Measurements from ENCODE around the gene PLA2G1B.
A peak's percentile ranks its signal among the peaks of the same experiment; 100 is the strongest.

The PLA2G1B gene

GRCh38 chr12:120328228-120328627, 649 bp upstream of the PLA2G1B start:
- Histone ChIP-seq H3K79me2 (ENCODE audit: low read length) (no peaks in the 10 kb centered on the region), H3K4me1 (ENCODE audit: low read length) (no peaks in the 10 kb centered on the region), H3F3A (ENCODE audit: insufficient read depth, low read length) (no peaks in the 10 kb centered on the region), H3K9me3 (replicated peaks; ENCODE audit: insufficient read depth, low read length) (no peaks in the 10 kb centered on the region), H3K27ac (ENCODE audit: low read length) (no peak overlapping the region), H3K4me2 (ENCODE audit: low read depth, low read length) (no peak overlapping the region), H2AFZ (ENCODE audit: low read length) (no peak overlapping the region), H3K9me2 (replicated peaks; ENCODE audit: insufficient read depth, low read length) (no peaks in the 10 kb centered on the region), H3K4me3 (ENCODE audit: low read length) (no peak overlapping the region), H3K27me3 (replicated peaks; ENCODE audit: insufficient read depth, low read length) (no peaks in the 10 kb centered on the region), H4K20me1 (ENCODE audit: insufficient read depth, low read length) (no peaks in the 10 kb centered on the region), H3K9ac (ENCODE audit: low read length) (no peak overlapping the region), H3K36me3 (replicated peaks; ENCODE audit: insufficient read depth, low read length) (no peaks in the 10 kb centered on the region)
- TF ChIP-seq EZH2 (optimal IDR thresholded peaks at IDR 0.05; ENCODE audit: low read depth, low read length) (no peak), CTCF (IDR thresholded peaks at IDR 0.05; ENCODE audit: low read length) (no peak), EZH2phosphoT487 (IDR thresholded peaks at IDR 0.05; ENCODE audit: low read length) (no peak)
- DNase-seq, result no peak

- H3K79me2 ChIP-seq (ENCODE audit: low read length), result no peaks in the 10 kb centered on the region
- DNase-seq, result no peak
- TF ChIP-seq EZH2 (optimal IDR thresholded peaks at IDR 0.05; ENCODE audit: low read depth, low read length), result no peak
- TF ChIP-seq EZH2phosphoT487 (IDR thresholded peaks at IDR 0.05; ENCODE audit: low read length), result no peak
- TF ChIP-seq CTCF (IDR thresholded peaks at IDR 0.05; ENCODE audit: low read length), result no peak
- H3K9ac ChIP-seq (ENCODE audit: low read length), result no peak overlapping the region
- no peak overlapping the region for H3K27ac ChIP-seq (ENCODE audit: low read length)
- no peaks in the 10 kb centered on the region for H3K9me3 ChIP-seq (replicated peaks; ENCODE audit: insufficient read depth, low read length)
- H2AFZ ChIP-seq (ENCODE audit: low read length), result no peak overlapping the region
- no peak overlapping the region for H3K4me3 ChIP-seq (ENCODE audit: low read length)
- no peaks in the 10 kb centered on the region for H3K36me3 ChIP-seq (replicated peaks; ENCODE audit: insufficient read depth, low read length)
- peak overlapping the region; percentile 82; the same call in 1 of the 2 replicates for H3K4me2 ChIP-seq (ENCODE audit: low read depth, low read length)
- no peaks in the 10 kb centered on the region for H3K27me3 ChIP-seq (replicated peaks; ENCODE audit: insufficient read depth, low read length)
- H3K4me1 ChIP-seq (ENCODE audit: low read length), result no peaks in the 10 kb centered on the region
- H3K9me2 ChIP-seq (replicated peaks; ENCODE audit: insufficient read depth, low read length), result no peaks in the 10 kb centered on the region
- no peaks in the 10 kb centered on the region for H4K20me1 ChIP-seq (ENCODE audit: insufficient read depth, low read length)
- H3F3A ChIP-seq (ENCODE audit: insufficient read depth, low read length), result no peaks in the 10 kb centered on the region
These were observed 2.6 kb downstream of the PLA2G1B start for GRCh38 chr12:120324841-120325417.

GRCh38 chr12:120323772-120324171, 3.8 kb downstream of the PLA2G1B start:
- Histone ChIP-seq H3K9me2 (replicated peaks; ENCODE audit: insufficient read depth, low read length) (no peaks in the 10 kb centered on the region), H3K4me1 (ENCODE audit: low read length) (no peaks in the 10 kb centered on the region), H3K4me2 (ENCODE audit: low read depth, low read length) (no peak overlapping the region), H3F3A (ENCODE audit: insufficient read depth, low read length) (no peaks in the 10 kb centered on the region), H3K36me3 (replicated peaks; ENCODE audit: insufficient read depth, low read length) (no peaks in the 10 kb centered on the region), H4K20me1 (ENCODE audit: insufficient read depth, low read length) (no peaks in the 10 kb centered on the region), H3K27me3 (replicated peaks; ENCODE audit: insufficient read depth, low read length) (no peaks in the 10 kb centered on the region), H2AFZ (ENCODE audit: low read length) (no peak overlapping the region), H3K27ac (ENCODE audit: low read length) (no peak overlapping the region), H3K9ac (ENCODE audit: low read length) (no peak overlapping the region), H3K79me2 (ENCODE audit: low read length) (no peaks in the 10 kb centered on the region), H3K9me3 (replicated peaks; ENCODE audit: insufficient read depth, low read length) (no peaks in the 10 kb centered on the region), H3K4me3 (ENCODE audit: low read length) (no peak overlapping the region)
- no peak for DNase-seq
- TF ChIP-seq EZH2phosphoT487 (IDR thresholded peaks at IDR 0.05; ENCODE audit: low read length) (no peak), CTCF (IDR thresholded peaks at IDR 0.05; ENCODE audit: low read length) (no peak), EZH2 (optimal IDR thresholded peaks at IDR 0.05; ENCODE audit: low read depth, low read length) (no peak)
